SK-N-SH treated with all-trans-retinoic acid at 6 μM for 48 hours (cell line): Measurements from ENCODE around the gene IGF1R.

ENCODE experiments used
- ATAC-seq: fragments of 200-7000 bp; cut with Tn5 transposase; 3 replicates; pipeline ENCODE4 v1.9.1; 2020; ENCODE audit warnings: mild to moderate bottlenecking, moderate library complexity
- ARNTL ChIP-seq: fragments of 450-650 bp; formaldehyde crosslinking; IDR thresholded peaks from 2 replicates; pipeline ENCODE4 v1.5.0; 2020; ENCODE audit warnings: low read depth, mild to moderate bottlenecking, moderate library complexity, borderline replicate concordance
- BACH2 ChIP-seq: fragments of 250-450 bp; sonication (Bioruptor Pico); IDR thresholded peaks from 2 replicates; pipeline ENCODE4 v1.9.0; 2021; ENCODE audit warnings: mild to moderate bottlenecking, borderline replicate concordance
- CREB5 ChIP-seq: fragments of 250-450 bp; sonication (Bioruptor Pico); IDR thresholded peaks from 2 replicates; pipeline ENCODE4 v1.5.1; 2020; ENCODE audit warnings: low read depth, mild to moderate bottlenecking, moderate library complexity
- CSDC2 ChIP-seq: fragments of 250-450 bp; sonication (Bioruptor Pico); IDR thresholded peaks from 2 replicates; pipeline ENCODE4 v1.5.0; 2020; ENCODE audit warnings: mild to moderate bottlenecking, moderate library complexity
- CSRNP3 ChIP-seq: fragments of 250-450 bp; sonication (Bioruptor Pico); IDR thresholded peaks from 2 replicates; pipeline ENCODE4 v1.5.1; 2021; ENCODE audit warnings: mild to moderate bottlenecking, moderate library complexity
- ESRRG ChIP-seq: fragments of 250-450 bp; sonication (Bioruptor Pico); IDR thresholded peaks from 2 replicates; pipeline ENCODE4 v1.6.1; 2021; ENCODE audit warnings: mild to moderate bottlenecking
- GLIS3 ChIP-seq: fragments of 250-450 bp; sonication (Bioruptor Pico); IDR thresholded peaks from 2 replicates; pipeline ENCODE4 v1.5.0; 2020; ENCODE audit warnings: mild to moderate bottlenecking, moderate library complexity
- ISL1 ChIP-seq: fragments of 250-450 bp; sonication (Bioruptor Pico); IDR thresholded peaks from 2 replicates; pipeline ENCODE4 v2.1.2; 2022; ENCODE audit warnings: mild to moderate bottlenecking, moderate library complexity
- OSR1 ChIP-seq: fragments of 250-450 bp; sonication (Bioruptor Pico); IDR thresholded peaks from 2 replicates; pipeline ENCODE4 v1.8.0; 2022; ENCODE audit warnings: moderate library complexity, mild to moderate bottlenecking, inconsistent platforms
- PATZ1 ChIP-seq: fragments of 250-450 bp; sonication (Bioruptor Pico); IDR thresholded peaks from 2 replicates; pipeline ENCODE4 v1.8.0; 2020; ENCODE audit warnings: mild to moderate bottlenecking, moderate library complexity, borderline replicate concordance
- PPARA ChIP-seq: fragments of 250-450 bp; sonication (Bioruptor Pico); IDR thresholded peaks from 2 replicates; pipeline ENCODE4 v1.5.0; 2020; ENCODE audit warnings: mild to moderate bottlenecking, borderline replicate concordance
- RARB ChIP-seq: fragments of 250-450 bp; sonication (Bioruptor Pico); IDR thresholded peaks from 2 replicates; pipeline ENCODE4 v1.8.0; 2021; ENCODE audit warnings: mild to moderate bottlenecking, moderate library complexity
- SNAI2 ChIP-seq: fragments of 250-450 bp; sonication (Bioruptor Pico); IDR thresholded peaks from 2 replicates; pipeline ENCODE4 v1.5.0; 2020; ENCODE audit warnings: mild to moderate bottlenecking, moderate library complexity
- TCF4 ChIP-seq: fragments of 250-450 bp; sonication (Bioruptor Pico); IDR thresholded peaks from 2 replicates; pipeline ENCODE4 v1.8.0; 2021; ENCODE audit warnings: mild to moderate bottlenecking, moderate library complexity, borderline replicate concordance
- TOX ChIP-seq: fragments of 250-450 bp; sonication (Bioruptor Pico); IDR thresholded peaks from 2 replicates; pipeline ENCODE4 v1.8.0; 2021; ENCODE audit warnings: mild to moderate bottlenecking, moderate library complexity, borderline replicate concordance
- TSHZ2 ChIP-seq: fragments of 250-450 bp; sonication (Bioruptor Pico); IDR thresholded peaks from 2 replicates; pipeline ENCODE4 v1.5.0; 2020; ENCODE audit warnings: mild to moderate bottlenecking, moderate library complexity
- ZC3H10 ChIP-seq: fragments of 250-450 bp; sonication (Bioruptor Pico); IDR thresholded peaks from 2 replicates; pipeline ENCODE4 v1.5.1; 2021; ENCODE audit warnings: mild to moderate bottlenecking, moderate library complexity
- ZFP3 ChIP-seq: fragments of 250-450 bp; sonication (Bioruptor Pico); IDR thresholded peaks from 2 replicates; pipeline ENCODE4 v1.5.0; 2020; ENCODE audit warnings: mild to moderate bottlenecking, moderate library complexity
- ZFP30 ChIP-seq: fragments of 450-650 bp; formaldehyde crosslinking; IDR thresholded peaks from 2 replicates; pipeline ENCODE4 v1.5.0; 2022; ENCODE audit warnings: mild to moderate bottlenecking, moderate library complexity
- ZNF565 ChIP-seq: fragments of 450-650 bp; formaldehyde crosslinking; conservative IDR thresholded peaks from 2 replicates; pipeline ENCODE4 v1.5.0; 2020; ENCODE audit warnings: low read depth, mild to moderate bottlenecking, moderate library complexity
- ZNF70 ChIP-seq: fragments of 450-650 bp; formaldehyde crosslinking; IDR thresholded peaks from 2 replicates; pipeline ENCODE4 v1.5.0; 2020; ENCODE audit warnings: mild to moderate bottlenecking, moderate library complexity
- ZNF8 ChIP-seq: fragments of 450-650 bp; formaldehyde crosslinking; IDR thresholded peaks from 2 replicates; pipeline ENCODE4 v1.5.0; 2020; ENCODE audit warnings: mild to moderate bottlenecking, moderate library complexity

Gene IGF1R

GRCh38 chr15:98770984-98771383 lies 122.6 kb downstream of the IGF1R start (continued):
- TF ChIP-seq TSHZ2, result no peak
- no peak for TF ChIP-seq SNAI2 (CRISPR knock-in tag)
- no peak for TF ChIP-seq BACH2 (CRISPR knock-in tag)
- no peak for TF ChIP-seq CREB5 (CRISPR knock-in tag)
- TF ChIP-seq TOX (CRISPR knock-in tag), result no peak
- TF ChIP-seq PATZ1 (CRISPR knock-in tag), result no peak
- TF ChIP-seq TCF4 (CRISPR knock-in tag), result no peak
- TF ChIP-seq ZFP30 (CRISPR knock-in tag), result no peak
- no peak for TF ChIP-seq ZNF70 (CRISPR knock-in tag)

GRCh38 chr15:98771541-98771940 lies 123.2 kb downstream of the IGF1R start:
- no peak for TF ChIP-seq BACH2 (CRISPR knock-in tag)
- TF ChIP-seq ZFP3 (CRISPR knock-in tag), result no peak
- no peak for TF ChIP-seq GLIS3
- no peak for TF ChIP-seq ZNF565
- no peak for TF ChIP-seq ISL1 (CRISPR knock-in tag)
- no peak for TF ChIP-seq TCF4 (CRISPR knock-in tag)
- no peak for TF ChIP-seq CSRNP3 (CRISPR knock-in tag)
- no peak for TF ChIP-seq ZNF8
- no peak for TF ChIP-seq SNAI2 (CRISPR knock-in tag)
- TF ChIP-seq ZC3H10 (CRISPR knock-in tag), result no peak
- TF ChIP-seq PPARA (CRISPR knock-in tag), result no peak
- no peak for TF ChIP-seq OSR1
- TF ChIP-seq CSDC2, result no peak
- no peak for TF ChIP-seq ESRRG (CRISPR knock-in tag)
- TF ChIP-seq ZNF70 (CRISPR knock-in tag), result no peak
- 0 out of 3 replicates have a peak, but pooled peaks have one; percentile 51 for ATAC-seq

- TF ChIP-seq RARB (no peak), CSDC2 (no peak), PPARA (CRISPR knock-in tag) (no peak), TOX (CRISPR knock-in tag) (no peak), ZNF565 (no peak), CREB5 (CRISPR knock-in tag) (no peak), ZFP30 (CRISPR knock-in tag) (no peak), ARNTL (CRISPR knock-in tag) (no peak), ZC3H10 (CRISPR knock-in tag) (no peak), TSHZ2 (no peak), GLIS3 (no peak), OSR1 (no peak)
Measured at GRCh38 chr15:98772895-98773294, 124.6 kb downstream of the IGF1R start.

More at GRCh38 chr15:98772895-98773294, 124.6 kb downstream of the IGF1R start:
- ATAC-seq, result no peak
